ENCODE data around the gene LRBA.

Gene LRBA

DNA sequence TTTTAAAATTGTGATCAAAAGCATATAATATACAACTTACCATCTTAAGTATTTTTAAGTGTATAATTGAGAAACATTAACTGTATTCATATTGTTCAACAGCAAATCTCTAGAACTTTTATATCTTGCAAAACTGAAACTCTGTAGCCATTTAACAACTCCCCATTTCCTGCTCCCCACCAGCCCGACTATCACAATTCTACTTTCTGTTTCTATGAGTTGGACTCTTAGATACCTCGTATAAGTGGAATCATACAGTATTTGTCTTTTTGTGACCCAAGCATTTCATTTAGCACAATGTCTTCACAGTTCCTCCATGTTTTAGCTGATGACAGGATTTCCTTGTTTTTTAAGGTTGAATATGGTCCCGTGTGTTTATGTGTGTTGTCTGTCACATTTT is 106.0 kb downstream of the LRBA start:
- peaks cover 29 to 31% of the 10 kb centered on the region in 2 donors for H3K9me3 Mint-ChIP-seq
- no peak for ATAC-seq
- H3K4me3 Mint-ChIP-seq, result peak overlapping the region; percentile 17 to 36
- H3K27ac Mint-ChIP-seq, result peak overlapping the region in 1 of 2 donors; percentile 47
- no peaks in the 10 kb centered on the region for H3K27me3 Mint-ChIP-seq
- H3K4me1 Mint-ChIP-seq, result peaks cover 29% of the 10 kb centered on the region
- no peak for DNase-seq

DNA sequence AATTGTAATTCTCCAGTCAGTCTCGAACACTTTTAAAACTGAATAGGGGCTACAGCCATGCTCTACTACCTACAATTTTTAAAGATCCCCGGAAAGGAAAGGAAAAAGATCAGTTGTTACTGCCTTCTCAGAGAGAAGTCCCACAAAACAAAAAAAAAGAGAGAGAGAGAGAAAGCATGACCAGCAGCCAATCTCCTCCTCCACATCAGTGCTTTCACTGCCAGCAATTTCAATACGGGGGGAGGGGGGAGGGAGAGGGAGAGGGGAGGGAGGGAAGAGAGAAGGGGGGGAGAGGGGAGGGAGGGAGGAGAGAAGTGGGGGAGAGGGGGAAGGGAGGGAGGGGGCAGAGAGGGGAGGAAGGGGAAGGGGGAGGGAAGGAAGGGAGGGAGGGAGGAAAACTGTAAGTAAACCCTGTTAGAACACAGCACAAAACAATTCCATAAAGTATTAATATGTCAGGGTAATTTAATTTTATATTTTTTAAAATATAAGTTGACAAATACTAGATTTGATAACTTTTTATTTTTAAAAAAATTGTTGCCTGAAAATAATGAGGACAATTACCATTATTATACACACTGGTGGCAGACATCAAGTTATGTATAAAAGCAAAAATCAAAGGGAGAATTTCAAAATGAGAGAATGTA is 108.0 kb downstream of the LRBA start:
- no peak for DNase-seq
- Mint-ChIP-seq H3K27me3 (no peaks in the 10 kb centered on the region), H3K4me1 (peaks cover 39% of the 10 kb centered on the region), H3K27ac (no peak overlapping the region), H3K4me3 (no peak overlapping the region), H3K9me3 (peaks cover 17 to 18% of the 10 kb centered on the region in 2 donors)
- no peak for ATAC-seq

DNA sequence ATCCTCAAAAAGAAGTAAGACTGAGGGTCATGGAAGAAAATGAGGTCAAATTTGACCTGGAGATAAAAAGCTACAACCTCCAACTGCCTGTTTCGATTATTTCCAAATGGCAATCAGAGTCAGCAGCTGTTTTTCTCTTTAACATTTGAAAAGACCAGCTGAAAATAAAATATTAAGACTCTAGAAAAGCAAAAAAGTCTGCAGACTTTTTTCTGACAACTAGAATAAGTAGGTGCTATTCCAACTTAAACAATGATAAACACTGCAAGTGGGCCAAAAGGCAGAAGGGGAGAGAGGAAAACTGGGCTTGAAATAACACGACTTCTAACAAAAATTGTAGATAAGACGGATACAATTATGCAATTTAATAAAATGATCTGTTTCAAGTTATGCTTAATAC is 110.4 kb downstream of the LRBA start:
- Mint-ChIP-seq H3K4me1 (peaks cover 30% of the 10 kb centered on the region), H3K27ac (no peak overlapping the region), H3K4me3 (no peak overlapping the region)

DNA sequence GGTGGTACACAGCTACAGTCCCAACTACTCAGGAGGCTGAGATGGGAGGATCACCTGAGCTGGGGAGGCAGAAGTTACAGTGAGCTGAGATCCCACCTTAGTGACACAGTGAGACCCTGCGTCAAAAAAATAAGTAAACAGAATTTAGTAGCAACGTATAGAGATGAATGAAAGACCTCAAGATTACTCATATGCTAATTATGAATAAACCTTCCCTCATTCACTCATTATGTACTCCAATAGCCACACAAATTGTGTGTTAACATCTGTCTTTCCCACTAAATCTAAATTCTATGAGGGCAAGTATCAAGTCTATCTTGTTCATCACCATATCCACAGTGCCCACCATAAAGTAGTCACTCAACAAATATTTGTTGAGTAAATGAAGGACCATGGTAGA is 111.5 kb downstream of the LRBA start:
- ATAC-seq (no peak), DNase-seq (no peak)
- no peak overlapping the region for H3K27ac Mint-ChIP-seq
- H3K4me1 Mint-ChIP-seq, result peaks cover 21% of the 10 kb centered on the region
- no peaks in the 10 kb centered on the region for H3K27me3 Mint-ChIP-seq
- H3K9me3 Mint-ChIP-seq, result no peaks in the 10 kb centered on the region
- no peak overlapping the region for H3K4me3 Mint-ChIP-seq

More for the DNA sequence above, 110.4 kb downstream of the LRBA start:
- ATAC-seq, result no peak
- no peak for DNase-seq
- Mint-ChIP-seq H3K27me3 (no peaks in the 10 kb centered on the region), H3K9me3 (peaks cover 6% of the 10 kb centered on the region in 2 donors)

DNA sequence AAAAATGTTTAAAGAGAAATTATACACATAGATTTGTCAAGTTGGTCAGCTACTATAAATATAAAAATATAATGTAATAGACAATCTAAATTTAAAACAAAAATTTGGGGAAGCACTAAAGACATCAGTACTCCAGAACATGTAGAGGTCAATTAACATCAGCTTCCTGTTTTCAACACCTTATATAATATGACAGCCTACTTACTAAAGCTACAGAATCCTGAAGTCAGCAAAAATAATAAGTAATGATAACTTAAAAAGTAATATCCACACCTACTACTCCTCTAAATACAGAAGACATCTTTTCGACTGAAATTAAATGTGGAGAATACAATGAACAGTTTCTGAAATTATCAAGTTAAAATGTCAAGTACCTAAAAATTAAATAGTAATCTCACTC is 118.6 kb downstream of the LRBA start:
- ATAC-seq (no peak), DNase-seq (no peak)
- Mint-ChIP-seq H3K9me3 (no peaks in the 10 kb centered on the region), H3K27ac (no peak overlapping the region), H3K27me3 (no peaks in the 10 kb centered on the region), H3K4me3 (no peak overlapping the region), H3K4me1 (no peaks in the 10 kb centered on the region)

DNA sequence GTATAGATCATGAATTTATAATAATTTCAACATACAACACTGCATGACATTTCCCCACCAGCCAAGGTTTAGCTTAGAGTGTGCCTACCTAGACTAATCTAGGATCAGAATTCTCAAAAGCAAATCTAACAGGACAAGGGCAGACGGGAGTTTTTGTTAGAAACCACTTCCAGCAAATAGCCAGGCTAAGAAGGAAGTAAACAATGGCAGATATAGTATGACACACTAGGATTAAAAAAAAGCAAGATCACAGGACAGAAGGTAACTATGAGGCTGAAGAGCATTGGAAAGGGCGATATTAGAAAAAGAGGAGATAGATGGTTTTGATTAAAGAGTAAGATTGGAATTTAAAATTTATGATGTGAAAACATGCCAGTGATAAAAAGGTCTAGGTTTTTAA is 124.8 kb downstream of the LRBA start:
- no peak for DNase-seq
- H3K27me3 Mint-ChIP-seq, result no peaks in the 10 kb centered on the region
- ATAC-seq, result no peak
- no peak overlapping the region for H3K27ac Mint-ChIP-seq
- H3K4me1 Mint-ChIP-seq, result peaks cover 7% of the 10 kb centered on the region
- H3K9me3 Mint-ChIP-seq, result no peaks in the 10 kb centered on the region
- H3K4me3 Mint-ChIP-seq, result no peak overlapping the region

DNA sequence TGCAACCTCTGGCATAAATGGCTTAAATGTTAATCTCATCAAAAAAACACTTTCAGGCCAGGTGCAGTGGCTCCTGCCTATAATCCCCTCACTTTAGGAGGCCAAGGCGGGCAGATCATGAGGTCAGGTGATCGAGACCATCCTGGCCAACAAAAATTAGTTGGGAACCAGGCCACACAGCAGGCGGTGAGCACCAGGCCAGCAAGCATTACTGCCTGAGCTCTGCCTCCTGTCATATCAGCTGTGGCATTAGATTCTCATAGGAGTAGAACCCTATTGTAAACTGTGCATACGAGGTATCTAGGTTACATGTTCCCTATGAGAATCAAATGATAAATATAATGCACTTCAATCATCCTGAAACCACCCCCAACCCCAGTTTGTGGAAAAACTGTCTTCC is 125.8 kb downstream of the LRBA start:
- Mint-ChIP-seq H3K4me1 (peaks cover 10% of the 10 kb centered on the region), H3K4me3 (no peak overlapping the region), H3K27ac (no peak overlapping the region), H3K9me3 (no peaks in the 10 kb centered on the region), H3K27me3 (no peaks in the 10 kb centered on the region)
- ATAC-seq, result no peak
- no peak for DNase-seq

DNA sequence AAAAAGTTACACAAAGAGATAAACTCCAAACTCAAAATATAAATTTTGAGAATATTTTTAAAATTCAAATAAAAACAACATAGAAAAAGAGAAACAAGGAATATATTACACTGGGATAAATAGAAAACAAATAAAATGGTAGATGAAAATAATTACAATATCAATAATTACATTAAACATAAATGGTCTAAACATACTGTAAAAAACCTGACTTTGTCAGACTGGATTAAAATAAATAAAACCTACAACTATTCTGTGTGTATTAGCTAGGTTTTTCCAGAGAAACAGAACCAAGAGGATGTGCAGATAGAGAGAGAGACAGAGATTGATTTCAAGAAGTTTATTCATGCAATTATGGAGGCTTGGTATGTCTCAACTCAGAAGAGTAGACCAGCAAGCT is 126.5 kb downstream of the LRBA start:
- no peak for DNase-seq
- no peak for ATAC-seq
- H3K27me3 Mint-ChIP-seq, result no peaks in the 10 kb centered on the region
- H3K4me1 Mint-ChIP-seq, result peaks cover 10% of the 10 kb centered on the region
- no peak overlapping the region for H3K4me3 Mint-ChIP-seq
- H3K9me3 Mint-ChIP-seq, result no peaks in the 10 kb centered on the region
- no peak overlapping the region for H3K27ac Mint-ChIP-seq

DNA sequence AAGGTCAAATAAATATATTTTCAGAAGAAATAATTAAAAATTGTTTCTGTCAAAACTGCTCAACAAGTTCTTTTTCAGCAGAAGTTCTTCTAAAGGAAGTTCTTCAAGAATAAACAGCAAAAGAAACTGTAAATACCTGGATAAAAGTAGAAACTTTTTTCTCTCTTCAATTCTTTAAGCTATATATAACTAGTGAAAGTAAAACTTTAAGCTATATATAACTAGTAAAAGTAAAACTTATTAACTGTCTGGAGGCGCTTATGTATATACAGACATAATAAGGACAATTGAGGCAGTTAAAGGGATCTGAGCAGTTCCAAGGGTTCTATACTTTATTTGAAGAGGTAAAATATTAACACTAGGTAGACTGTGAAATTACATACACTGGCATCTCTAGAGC is 126.9 kb downstream of the LRBA start:
- ATAC-seq, result no peak
- no peak overlapping the region for H3K27ac Mint-ChIP-seq
- H3K9me3 Mint-ChIP-seq, result no peaks in the 10 kb centered on the region
- H3K4me1 Mint-ChIP-seq, result peaks cover 10% of the 10 kb centered on the region
- no peak for DNase-seq
- H3K27me3 Mint-ChIP-seq, result no peaks in the 10 kb centered on the region
- no peak overlapping the region for H3K4me3 Mint-ChIP-seq

DNA sequence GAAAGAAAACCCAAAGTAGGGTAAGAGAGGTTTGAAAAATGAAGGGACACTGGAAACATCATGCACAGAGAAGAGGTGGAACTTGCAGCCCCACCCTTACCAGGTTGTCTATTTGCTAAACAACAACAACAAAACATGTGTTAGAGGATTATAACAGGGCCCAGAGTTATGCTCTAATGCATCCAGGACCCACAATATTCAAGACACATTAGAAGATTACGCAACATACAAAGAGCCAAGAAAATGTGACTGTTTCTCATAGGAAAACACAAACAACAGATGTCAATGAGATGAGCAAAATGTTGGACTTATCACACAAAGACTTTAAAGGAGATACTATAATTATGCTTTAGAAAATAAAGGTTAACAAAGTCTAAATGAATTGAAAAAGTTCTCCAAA is 128.5 kb downstream of the LRBA start:
- no peak for ATAC-seq
- H3K9me3 Mint-ChIP-seq, result no peaks in the 10 kb centered on the region

DNA sequence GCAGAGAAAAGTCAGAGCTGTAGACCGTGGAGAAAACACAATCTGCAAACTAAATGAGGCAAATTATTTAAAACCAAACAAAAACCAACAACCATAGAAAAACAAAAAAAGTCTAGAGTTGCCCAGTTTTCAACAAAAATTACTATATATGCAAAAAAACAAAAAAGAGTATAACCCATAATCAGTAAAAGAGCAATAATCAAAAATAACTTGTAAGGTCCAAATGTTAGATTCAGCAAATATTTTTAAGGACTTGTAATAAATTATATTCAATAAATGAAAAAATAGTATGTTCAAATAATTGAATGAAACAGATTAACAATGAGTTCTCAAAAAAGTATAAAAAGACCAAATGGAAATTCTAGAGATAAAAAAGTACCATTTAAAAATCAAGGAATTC is 130.5 kb downstream of the LRBA start:
- H3K4me1 Mint-ChIP-seq, result peaks cover 10% of the 10 kb centered on the region
- DNase-seq (no peak), ATAC-seq (no peak)
- H3K27ac Mint-ChIP-seq, result peak overlapping the region in 1 of 2 donors; percentile 2
- no peaks in the 10 kb centered on the region for H3K9me3 Mint-ChIP-seq
- no peaks in the 10 kb centered on the region for H3K27me3 Mint-ChIP-seq
- no peak overlapping the region for H3K4me3 Mint-ChIP-seq

More for the DNA sequence above, 128.5 kb downstream of the LRBA start:
- Mint-ChIP-seq H3K4me3 (no peak overlapping the region), H3K27ac (no peak overlapping the region), H3K27me3 (no peaks in the 10 kb centered on the region), H3K4me1 (peaks cover 10% of the 10 kb centered on the region)
- no peak for DNase-seq

DNA sequence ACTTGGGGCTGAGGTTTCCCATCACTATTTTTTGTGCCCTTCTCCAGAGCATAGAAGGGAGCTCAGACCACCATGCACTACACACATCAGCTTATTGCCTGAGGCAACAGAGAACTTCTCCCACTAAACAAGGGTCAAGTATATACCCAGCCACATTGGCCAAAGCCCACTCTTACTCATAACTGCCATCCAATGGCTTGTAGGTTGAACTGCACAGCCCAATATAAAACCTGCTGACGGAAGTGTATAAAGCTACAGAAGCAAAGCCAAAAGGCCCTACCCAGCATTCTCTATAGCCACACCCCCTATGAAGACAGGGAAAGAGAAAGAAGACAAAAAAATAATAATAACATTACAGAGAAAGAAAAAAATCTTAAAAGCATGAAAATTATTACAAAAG is 139.7 kb downstream of the LRBA start:
- H3K4me3 Mint-ChIP-seq, result no peak overlapping the region
- H3K4me1 Mint-ChIP-seq, result peaks cover 9% of the 10 kb centered on the region
- no peak for DNase-seq
- H3K27ac Mint-ChIP-seq, result peak overlapping the region in 1 of 2 donors; percentile 27
- ATAC-seq, result no peak
- no peaks in the 10 kb centered on the region for H3K27me3 Mint-ChIP-seq
- H3K9me3 Mint-ChIP-seq, result peaks cover 12 to 20% of the 10 kb centered on the region in 2 donors

DNA sequence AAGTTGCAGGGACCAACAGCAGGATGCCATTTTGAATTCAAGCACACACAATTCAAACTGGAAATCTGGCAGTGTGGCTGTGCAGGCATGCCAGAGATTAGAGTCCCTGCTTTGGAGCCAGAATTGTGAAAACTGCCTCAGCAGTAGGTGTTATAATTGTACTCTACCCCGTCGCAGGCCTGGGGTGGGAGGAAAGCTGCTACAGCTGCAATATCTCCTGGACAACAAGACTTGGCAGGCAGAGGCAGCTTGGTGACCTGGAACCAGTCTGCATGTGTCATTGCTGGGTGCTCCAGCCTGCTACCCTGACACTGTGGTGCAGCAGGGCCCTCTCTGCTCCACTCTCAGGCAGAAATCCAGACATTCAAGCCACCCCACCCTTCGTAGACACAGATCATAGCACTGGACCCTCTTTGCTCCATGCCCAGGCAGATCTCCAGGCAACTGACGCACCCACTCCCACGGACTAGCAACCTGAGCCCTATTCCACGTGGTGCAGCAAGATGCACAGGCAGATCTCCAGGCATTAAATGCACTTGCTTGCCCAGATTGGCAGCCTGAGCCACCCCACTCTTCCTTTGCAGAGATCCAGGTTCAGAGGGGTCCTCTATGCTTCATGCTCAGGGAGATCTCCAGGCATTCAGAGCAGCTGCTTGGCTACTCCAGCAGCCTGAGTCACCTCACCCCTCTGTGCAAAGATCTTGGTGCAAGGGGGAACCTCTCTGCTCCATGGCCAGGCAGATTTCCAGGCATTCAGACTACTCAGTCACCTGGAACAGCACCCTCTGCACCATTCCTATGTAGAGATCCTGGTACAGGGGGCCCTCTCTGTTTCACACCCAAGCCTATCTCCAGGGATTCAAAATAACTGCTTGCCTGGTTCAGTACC is 140.5 kb downstream of the LRBA start:
- DNase-seq (no peak), ATAC-seq (no peak)
- Mint-ChIP-seq H3K27me3 (no peaks in the 10 kb centered on the region), H3K4me1 (peaks cover 9% of the 10 kb centered on the region), H3K9me3 (peaks cover 12 to 20% of the 10 kb centered on the region in 2 donors), H3K4me3 (no peak overlapping the region), H3K27ac (peak overlapping the region; percentile 27 to 31)

DNA sequence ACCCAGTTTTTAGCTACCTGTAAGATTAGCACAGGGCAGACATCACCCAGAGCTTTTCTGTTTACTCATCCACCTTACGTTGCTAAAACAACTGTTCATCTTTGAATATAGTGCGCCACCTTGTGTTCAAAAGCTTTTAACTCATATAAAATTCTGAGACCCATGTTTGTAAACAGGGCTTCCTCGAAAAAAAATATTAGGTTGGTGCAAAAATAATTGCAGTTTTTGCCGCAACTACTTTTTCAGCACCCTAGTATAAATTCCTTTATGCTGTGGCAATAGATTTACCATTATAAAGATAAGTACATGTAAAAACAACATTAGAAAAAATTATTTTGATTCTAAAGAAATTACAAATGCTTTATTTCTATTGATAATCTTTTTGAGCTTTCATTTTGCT is 147.9 kb downstream of the LRBA start:
- Mint-ChIP-seq H3K27ac (no peak overlapping the region), H3K27me3 (no peaks in the 10 kb centered on the region), H3K4me3 (no peak overlapping the region), H3K9me3 (no peaks in the 10 kb centered on the region), H3K4me1 (no peaks in the 10 kb centered on the region)
- peak in 1 of 2 donors; percentile 34 for DNase-seq
- peak; percentile 78 for ATAC-seq

DNA sequence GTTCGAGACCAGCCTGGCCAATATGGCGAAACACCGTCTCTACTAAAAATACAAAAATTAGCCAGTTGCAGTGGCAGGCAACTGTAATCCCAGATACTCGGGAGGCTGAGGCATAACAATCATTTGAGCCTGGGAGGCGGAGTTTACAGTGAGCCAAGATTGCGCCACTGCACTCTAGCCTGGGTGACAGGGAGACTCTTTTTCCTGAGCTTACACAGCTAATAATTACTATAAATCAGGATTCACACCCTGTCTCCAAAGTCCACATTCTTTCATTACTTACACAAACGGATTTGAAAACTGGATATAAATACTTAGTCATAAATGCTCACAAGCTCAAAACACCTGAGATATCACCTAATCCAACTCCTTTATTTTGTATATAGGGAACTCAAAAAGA is 151.6 kb downstream of the LRBA start:
- Mint-ChIP-seq H3K4me1 (no peaks in the 10 kb centered on the region), H3K27ac (no peak overlapping the region), H3K4me3 (no peak overlapping the region), H3K27me3 (no peaks in the 10 kb centered on the region), H3K9me3 (no peaks in the 10 kb centered on the region)
- ATAC-seq (no peak), DNase-seq (no peak)

DNA sequence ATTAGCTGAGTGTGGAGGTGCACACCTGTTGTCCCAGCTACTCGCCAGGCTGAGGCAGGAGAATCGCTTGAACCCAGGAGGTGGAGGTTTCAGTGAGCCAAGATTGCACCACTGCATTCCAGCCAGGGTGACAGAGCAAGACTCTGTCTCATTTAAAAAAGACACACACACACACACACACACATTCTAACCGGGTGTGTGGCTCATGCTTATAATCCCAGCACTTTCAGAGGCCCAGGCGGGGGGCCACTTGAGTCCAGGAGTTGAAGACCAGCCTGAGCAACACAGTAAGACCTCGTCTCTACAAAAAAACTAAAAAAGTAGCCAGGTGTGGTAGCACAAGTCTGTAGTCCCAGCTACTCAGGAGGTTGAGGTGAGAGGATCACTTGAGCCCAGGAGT is 152.3 kb downstream of the LRBA start:
- no peaks in the 10 kb centered on the region for H3K4me1 Mint-ChIP-seq
- no peaks in the 10 kb centered on the region for H3K27me3 Mint-ChIP-seq
- no peaks in the 10 kb centered on the region for H3K9me3 Mint-ChIP-seq
- no peak for DNase-seq
- H3K27ac Mint-ChIP-seq, result no peak overlapping the region
- ATAC-seq, result no peak
- no peak overlapping the region for H3K4me3 Mint-ChIP-seq

All from stimulated activated naive CD8-positive, alpha-beta T cell treated with anti-CD3 and anti-CD28 coated beads, Interleukin-15, amount 100 ng/mL, for 72 hours (primary cell).